Activated CD8-positive, alpha-beta memory T cell treated with anti-CD3 and anti-CD28 coated beads, Interleukin-2, amount 50 U/mL, for 48 hours (primary cell): ENCODE data around the gene CELF2.

Source experiments
- DNase-seq: peaks from one replicate; pipeline ENCODE4 v3.0.0-alpha.2; 2020

CELF2 gene

GRCh38 chr10:11138314-11139033 lies 120.8 kb downstream of the CELF2 start:
- DNase-seq, result no peak

- no peak for DNase-seq
Observed at GRCh38 chr10:11140963-11141362, 123.3 kb downstream of the CELF2 start.

GRCh38 chr10:11141571-11142091 lies 124.0 kb downstream of the CELF2 start:
- no peak for DNase-seq

- DNase-seq, result no peak
Observed at GRCh38 chr10:11142777-11143176, 125.1 kb downstream of the CELF2 start.

- no peak for DNase-seq
Observed at GRCh38 chr10:11143242-11143641, 125.6 kb downstream of the CELF2 start.

GRCh38 chr10:11144626-11145494 lies 127.2 kb downstream of the CELF2 start:
- DNase-seq, result no peak

GRCh38 chr10:11145495-11145855 lies 127.8 kb downstream of the CELF2 start:
- no peak for DNase-seq

- DNase-seq, result no peak
Observed at GRCh38 chr10:11146402-11147171, 128.9 kb downstream of the CELF2 start.

GRCh38 chr10:11147722-11148121 lies 130.1 kb downstream of the CELF2 start:
- no peak for DNase-seq

- no peak for DNase-seq
Observed at GRCh38 chr10:11148142-11149028, 130.7 kb downstream of the CELF2 start.

- DNase-seq, result no peak
Observed at GRCh38 chr10:11149807-11150141, 132.1 kb downstream of the CELF2 start.

- no peak for DNase-seq
Observed at GRCh38 chr10:11150231-11150731, 132.6 kb downstream of the CELF2 start.

- DNase-seq, result no peak
Observed at GRCh38 chr10:11150879-11151415, 133.3 kb downstream of the CELF2 start.

- DNase-seq, result no peak
Observed at GRCh38 chr10:11152801-11153200, 135.1 kb downstream of the CELF2 start.

- no peak for DNase-seq
Observed at GRCh38 chr10:11153245-11153644, 135.6 kb downstream of the CELF2 start.

GRCh38 chr10:11153766-11154165 lies 136.1 kb downstream of the CELF2 start:
- no peak for DNase-seq

GRCh38 chr10:11154333-11154732 lies 136.7 kb downstream of the CELF2 start:
- DNase-seq, result no peak

GRCh38 chr10:11154849-11155498 lies 137.3 kb downstream of the CELF2 start:
- DNase-seq, result no peak

GRCh38 chr10:11156480-11156879 lies 138.8 kb downstream of the CELF2 start:
- no peak for DNase-seq

- no peak for DNase-seq
Observed at GRCh38 chr10:11157292-11158076, 139.8 kb downstream of the CELF2 start.
